Transverse colon (tissue), 4 donors: ENCODE results near the gene SARDH. TPM values are rescaled to one million over a fixed set of nuclear protein-coding genes. Genes with fewer than 3 reads are reported as not detected.

Experiments used
- DNase-seq: peaks from one replicate; pipeline ENCODE4 v3.0.0-alpha.2; 2019
- H3K27ac ChIP-seq, 4 donors: fragments of 200-600 bp; sonication (generic); 2 replicates each; pipeline ENCODE4 v1.5.1; 2016 to 2018; ENCODE audit warnings: inconsistent platforms in 4 of 4
- H3K27me3 ChIP-seq: fragments of 200-600 bp; sonication (generic); 2 replicates; pipeline ENCODE4 v1.5.1; 2017; ENCODE audit warnings: inconsistent platforms
- H3K36me3 ChIP-seq, 4 donors: fragments of 200-600 bp; sonication (generic); 2 replicates each; pipeline ENCODE4 v1.5.1; 2017 to 2019; ENCODE audit warnings: inconsistent platforms in 4 of 4
- H3K4me1 ChIP-seq, 4 donors: fragments of 200-600 bp; sonication (generic); 2 replicates each; pipeline ENCODE4 v1.5.1; 2017 to 2020; ENCODE audit warnings: inconsistent platforms in 4 of 4
- H3K4me3 ChIP-seq, 4 donors: fragments of 200-600 bp; sonication (generic); 1 replicate in 1 of 4; 2 replicates in 3 of 4; pipeline versions ENCODE4 v1.5.1 to v1.6.1; 2017 to 2019; ENCODE audit warnings: inconsistent platforms in 4 of 4
- H3K9me3 ChIP-seq, 2 donors: fragments of 200-600 bp; sonication (generic); 2 replicates each; pipeline ENCODE4 v1.5.1; 2017 to 2019; ENCODE audit warnings: inconsistent platforms in 2 of 2
- EP300 ChIP-seq: sonication (generic); formaldehyde crosslinking; IDR thresholded peaks from one replicate; pipeline ENCODE4 v1.6.1; 2017; ENCODE audit warnings: antibody characterized with exemption, low read depth
- POLR2A ChIP-seq: fragments of 450-650 bp; IDR thresholded peaks from one replicate; pipeline ENCODE4 v1.6.1; 2016; ENCODE audit warnings: antibody characterized with exemption, mild to moderate bottlenecking, moderate library complexity
- POLR2AphosphoS5 ChIP-seq, 3 donors: sonication (generic); formaldehyde crosslinking; IDR thresholded peaks; one replicate each; pipeline ENCODE4 v1.6.1; 2016; ENCODE audit warnings: antibody characterized with exemption in 3 of 3
- WGBS, 2 donors: methylation state at CpG; one replicate each; pipeline ENCODE4 v1.1.5; 2018; ENCODE audit warnings: low coverage in 1 of 2; 5-methylcytosine and 5-hydroxymethylcytosine counted together
- in situ Hi-C, 4 donors: fragments of 200-750 bp; cut with MboI; loops; one replicate each; pipeline versions ENCODE4 v1.15.0 to v1.15.1; 2017; ENCODE audit warnings: low sequenced_read_pairs in 3 of 4, low pct_ligation_motif_present in 1 of 4, low pct_unique_long_range_greater_than_20kb in 1 of 4
- intact Hi-C: fragments of 100-400 bp; cut with DNase I; formaldehyde crosslinking; loops from one replicate; pipeline ENCODE4 v1.15.1; 2023; ENCODE audit warnings: low total_unique reads
- total RNA-seq, 4 donors: library from RNA; depleted of rRNA; stranded (reverse); fragments of >200 nt; gene quantifications; one replicate each; pipeline ENCODE4 v1.1.0, GENCODE V29; 2016
- TF ChIP-seq, protein P1 (sequence below), 5 experiments: fragments of 200-600 bp in 3 of 5; fragments of 450-650 bp in 2 of 5; sonication (generic) in 3 of 5; IDR thresholded peaks; 1 replicate in 2 of 5; 2 replicates in 3 of 5; pipeline ENCODE4 v1.5.1; 2016 to 2017; ENCODE audit warnings: antibody characterized with exemption in 5 of 5, inconsistent platforms in 3 of 5, mild to moderate bottlenecking in 2 of 5, moderate library complexity in 1 of 5

The SARDH gene
- total RNA-seq, 4 donors from 2014 or later: 0.68 to 1.1 (median 0.95) TPM; not detected in 1

DNA sequence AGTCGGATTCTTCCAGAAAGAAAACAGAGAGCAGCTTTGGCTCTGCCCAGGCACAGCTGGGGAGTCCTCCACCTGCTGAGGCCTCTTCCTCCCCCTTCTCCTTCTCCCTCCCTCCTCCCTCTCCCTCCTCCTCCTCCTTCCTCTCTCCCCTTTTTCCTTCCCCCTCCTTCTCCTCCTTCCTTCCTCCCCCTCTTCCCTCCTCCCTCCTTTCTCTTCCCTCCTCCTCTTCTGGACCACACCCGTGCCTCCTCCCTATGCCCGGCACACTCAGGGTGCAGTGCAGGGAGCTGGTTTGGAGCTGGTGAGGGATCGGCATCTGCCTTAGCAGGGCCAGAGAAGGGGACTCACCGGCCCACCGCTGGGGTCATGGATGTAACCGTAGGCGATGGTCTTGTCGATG lies 71.8 kb downstream of the SARDH start:
- DNase-seq: no peak
- Histone ChIP-seq H3K27ac (no peak overlapping the region), H3K4me1 (no peaks in the 10 kb centered on the region), H3K27me3 (no peaks in the 10 kb centered on the region), H3K36me3 (no peaks in the 10 kb centered on the region), H3K9me3 (no peaks in the 10 kb centered on the region), H3K4me3 (no peak overlapping the region)
- WGBS, 2 donors: 72 to 90% methylated on average over 4 to 9 of the region's 9 CpGs
- TF ChIP-seq, protein P1, sequence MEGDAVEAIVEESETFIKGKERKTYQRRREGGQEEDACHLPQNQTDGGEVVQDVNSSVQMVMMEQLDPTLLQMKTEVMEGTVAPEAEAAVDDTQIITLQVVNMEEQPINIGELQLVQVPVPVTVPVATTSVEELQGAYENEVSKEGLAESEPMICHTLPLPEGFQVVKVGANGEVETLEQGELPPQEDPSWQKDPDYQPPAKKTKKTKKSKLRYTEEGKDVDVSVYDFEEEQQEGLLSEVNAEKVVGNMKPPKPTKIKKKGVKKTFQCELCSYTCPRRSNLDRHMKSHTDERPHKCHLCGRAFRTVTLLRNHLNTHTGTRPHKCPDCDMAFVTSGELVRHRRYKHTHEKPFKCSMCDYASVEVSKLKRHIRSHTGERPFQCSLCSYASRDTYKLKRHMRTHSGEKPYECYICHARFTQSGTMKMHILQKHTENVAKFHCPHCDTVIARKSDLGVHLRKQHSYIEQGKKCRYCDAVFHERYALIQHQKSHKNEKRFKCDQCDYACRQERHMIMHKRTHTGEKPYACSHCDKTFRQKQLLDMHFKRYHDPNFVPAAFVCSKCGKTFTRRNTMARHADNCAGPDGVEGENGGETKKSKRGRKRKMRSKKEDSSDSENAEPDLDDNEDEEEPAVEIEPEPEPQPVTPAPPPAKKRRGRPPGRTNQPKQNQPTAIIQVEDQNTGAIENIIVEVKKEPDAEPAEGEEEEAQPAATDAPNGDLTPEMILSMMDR (IDR thresholded peaks at IDR 0.05): no peak
- TF ChIP-seq POLR2A (no peak), EP300 (no peak), POLR2AphosphoS5 (IDR thresholded peaks at IDR 0.05) (no peak)
- intact Hi-C loops (no loop called here), in situ Hi-C loops (no loop called here)

DNA sequence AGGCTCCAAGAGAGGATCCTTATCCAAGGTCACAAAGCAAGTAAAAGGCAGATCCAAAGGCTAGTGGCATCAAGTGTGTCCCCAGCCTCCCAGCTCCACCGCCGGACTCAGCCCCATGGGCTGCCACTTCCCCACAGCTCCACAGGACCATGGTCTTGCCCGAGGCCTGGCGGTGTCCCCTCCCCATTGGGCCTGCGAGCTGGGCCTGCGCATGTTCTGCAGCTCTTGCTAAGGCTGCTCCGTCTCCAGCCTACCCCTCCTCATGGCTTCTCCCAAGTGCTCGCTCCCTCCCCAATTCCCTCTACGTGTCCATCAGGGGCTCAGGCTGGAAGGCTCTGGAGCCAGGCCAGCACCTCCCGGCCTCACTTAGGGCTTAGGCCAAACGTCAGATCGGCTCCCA lies 72.6 kb downstream of the SARDH start:
- no peak for DNase-seq
- WGBS, 2 donors: 87% methylated on average over 12 of the region's 12 CpGs; no CpG with 5 or more reads in 1 of the 2 donors
- peaks cover 6% of the 10 kb centered on the region for H3K27me3 ChIP-seq
- intact Hi-C loops: no loop called here
- H3K9me3 ChIP-seq: no peaks in the 10 kb centered on the region
- TF ChIP-seq EP300 (no peak), POLR2A (no peak), POLR2AphosphoS5 (IDR thresholded peaks at IDR 0.05) (no peak)
- TF ChIP-seq, protein P1 (IDR thresholded peaks at IDR 0.05): no peak
- H3K4me1 ChIP-seq: no peaks in the 10 kb centered on the region
- in situ Hi-C loops: no loop called here
- H3K4me3 ChIP-seq: no peak overlapping the region
- H3K36me3 ChIP-seq: no peaks in the 10 kb centered on the region
- no peak overlapping the region for H3K27ac ChIP-seq

DNA sequence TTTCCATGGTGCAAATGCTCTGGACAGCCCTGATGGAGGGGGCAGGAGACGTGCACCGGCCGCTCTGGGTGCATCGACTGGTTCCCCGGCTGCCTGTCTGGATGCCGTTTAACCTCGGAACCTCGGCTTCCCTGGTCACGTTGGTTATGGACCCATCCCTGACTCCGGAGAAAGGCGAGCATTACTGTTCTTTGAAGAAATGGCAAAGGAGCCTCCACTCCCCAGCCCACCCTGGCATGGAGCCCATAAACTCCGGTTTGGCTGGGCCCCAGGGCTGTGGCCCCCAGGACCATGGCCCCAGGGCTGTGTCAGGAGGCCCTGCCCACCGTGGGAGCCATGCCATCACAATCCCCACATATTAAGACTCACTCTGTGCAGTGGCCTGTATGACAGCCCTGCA lies 73.1 kb downstream of the SARDH start:
- no peaks in the 10 kb centered on the region for H3K4me1 ChIP-seq
- H3K36me3 ChIP-seq: no peaks in the 10 kb centered on the region
- no peak overlapping the region for H3K27ac ChIP-seq
- H3K4me3 ChIP-seq: no peak overlapping the region
- WGBS, 2 donors: 84% methylated on average over 13 of the region's 13 CpGs; no CpG with 5 or more reads in 1 of the 2 donors
- H3K9me3 ChIP-seq: no peaks in the 10 kb centered on the region
- in situ Hi-C loops: no loop called here
- H3K27me3 ChIP-seq: peaks cover 10% of the 10 kb centered on the region
- intact Hi-C loops: no loop called here
- TF ChIP-seq, protein P1 (IDR thresholded peaks at IDR 0.05): no peak
- TF ChIP-seq EP300 (no peak), POLR2A (no peak), POLR2AphosphoS5 (IDR thresholded peaks at IDR 0.05) (no peak)
- no peak for DNase-seq

DNA sequence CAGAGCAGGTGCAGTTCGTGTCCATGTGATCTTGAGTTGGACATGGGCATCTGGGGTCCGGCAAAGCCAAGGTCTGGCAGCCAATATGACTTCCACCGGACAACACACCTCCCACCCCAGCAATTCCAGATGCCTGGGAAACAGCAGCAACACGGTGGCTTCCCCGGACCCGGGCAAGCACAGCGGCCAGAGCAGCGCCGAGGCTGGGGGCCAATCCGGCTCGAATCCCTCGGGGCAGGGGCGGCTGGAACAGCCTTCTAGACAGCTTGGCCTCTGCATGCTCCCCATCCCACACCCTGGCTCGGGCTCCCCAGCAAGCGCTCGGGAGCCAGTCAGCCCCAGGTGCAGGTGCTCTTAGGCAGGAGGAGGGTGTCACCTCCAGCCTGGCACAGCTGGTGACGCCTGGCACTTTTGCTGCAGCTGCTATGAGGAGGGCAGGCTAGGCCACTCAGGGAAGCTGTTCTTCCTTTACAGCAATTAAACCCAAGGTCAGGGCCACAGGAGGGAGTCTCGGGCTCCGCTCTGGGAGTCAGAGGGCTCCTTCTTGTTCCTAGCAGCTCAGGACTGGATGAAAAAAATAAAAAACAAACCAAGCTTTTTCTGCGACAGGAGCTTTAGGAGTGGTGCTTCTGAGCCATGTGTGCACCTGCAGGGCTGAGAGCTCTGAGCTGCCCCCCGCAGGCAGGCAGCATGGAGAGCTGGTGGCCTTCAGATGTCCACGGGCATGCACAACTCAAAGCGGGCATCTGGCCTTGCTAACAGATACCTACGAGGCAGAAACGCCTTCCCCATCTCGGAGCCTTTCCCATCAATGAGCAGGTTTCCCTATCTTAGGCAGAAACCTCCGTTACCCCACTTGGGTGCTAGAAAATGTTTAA lies 73.7 kb downstream of the SARDH start:
- in situ Hi-C loops: no loop called here
- intact Hi-C loops: no loop called here
- no peak for DNase-seq
- 69% methylated on average over 26 of the region's 27 CpGs; no CpG with 5 or more reads in 1 of the 2 donors for WGBS, 2 donors
- no peak for TF ChIP-seq POLR2AphosphoS5 (IDR thresholded peaks at IDR 0.05)
- TF ChIP-seq, protein P1 (IDR thresholded peaks at IDR 0.05): no peak
- TF ChIP-seq POLR2A: no peak
- TF ChIP-seq EP300: no peak
- H3K4me3 ChIP-seq: no peak overlapping the region
- no peak overlapping the region for H3K27ac ChIP-seq
- peaks cover 0 to under 1% (median 0%) of the 10 kb centered on the region in 4 donors for H3K4me1 ChIP-seq
- H3K36me3 ChIP-seq: no peaks in the 10 kb centered on the region
- peaks cover 17% of the 10 kb centered on the region for H3K27me3 ChIP-seq
- no peaks in the 10 kb centered on the region for H3K9me3 ChIP-seq
